AG04449 (cell line): ENCODE results near the gene ARG2.
"Not testable (repeated sequence)": the region's sequence is repeated elsewhere in the genome, so short reads cannot be mapped to it uniquely, and the experiment has no call there.

ENCODE experiments used
- CTCF ChIA-PET: fragments of 350-600 bp; formaldehyde crosslinking; extraction: SDS; loops from one replicate; lab custom pipeline; 2021; ENCODE audit warnings: antibody characterized with exemption; lab: Yijun Ruan, JAX
- POLR2A ChIA-PET: fragments of 400-600, 350-600 bp; formaldehyde crosslinking; extraction: SDS; loops from one replicate; lab custom pipeline; 2020; ENCODE audit warnings: antibody characterized with exemption, inconsistent platforms; lab: Yijun Ruan, JAX
- DNase-seq: peaks from one replicate; pipeline ENCODE4 v3.0.0-alpha.2; 2010; ENCODE audit warnings: low read depth, low spot score
- H3K4me3 ChIP-seq: 2 replicates; pipeline ENCODE4 v1.5.1; 2011; ENCODE audit warnings: low read depth, mild to moderate bottlenecking, control low read depth, low read length
- TF ChIP-seq, protein P1 (sequence below): IDR thresholded peaks from one replicate; pipeline ENCODE4 v1.5.1; 2011; ENCODE audit warnings: mild to moderate bottlenecking, moderate library complexity, low read length, control low read depth, inconsistent platforms; ENCODE audit not compliant: insufficient read depth; ENCODE audit errors: missing control alignments

The ARG2 gene

GRCh38 chr14:67589204-67589770 lies 30.4 kb upstream of the ARG2 start:
- no peak for DNase-seq
- H3K4me3 ChIP-seq = no peak overlapping the region
- POLR2A ChIA-PET = no interaction called here
- TF ChIP-seq, protein P1, sequence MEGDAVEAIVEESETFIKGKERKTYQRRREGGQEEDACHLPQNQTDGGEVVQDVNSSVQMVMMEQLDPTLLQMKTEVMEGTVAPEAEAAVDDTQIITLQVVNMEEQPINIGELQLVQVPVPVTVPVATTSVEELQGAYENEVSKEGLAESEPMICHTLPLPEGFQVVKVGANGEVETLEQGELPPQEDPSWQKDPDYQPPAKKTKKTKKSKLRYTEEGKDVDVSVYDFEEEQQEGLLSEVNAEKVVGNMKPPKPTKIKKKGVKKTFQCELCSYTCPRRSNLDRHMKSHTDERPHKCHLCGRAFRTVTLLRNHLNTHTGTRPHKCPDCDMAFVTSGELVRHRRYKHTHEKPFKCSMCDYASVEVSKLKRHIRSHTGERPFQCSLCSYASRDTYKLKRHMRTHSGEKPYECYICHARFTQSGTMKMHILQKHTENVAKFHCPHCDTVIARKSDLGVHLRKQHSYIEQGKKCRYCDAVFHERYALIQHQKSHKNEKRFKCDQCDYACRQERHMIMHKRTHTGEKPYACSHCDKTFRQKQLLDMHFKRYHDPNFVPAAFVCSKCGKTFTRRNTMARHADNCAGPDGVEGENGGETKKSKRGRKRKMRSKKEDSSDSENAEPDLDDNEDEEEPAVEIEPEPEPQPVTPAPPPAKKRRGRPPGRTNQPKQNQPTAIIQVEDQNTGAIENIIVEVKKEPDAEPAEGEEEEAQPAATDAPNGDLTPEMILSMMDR = no peak
- CTCF ChIA-PET = interaction anchor here (1.2 to 17.5 kb wide), 6 partner anchors 9 to 115 kb away, joined by 3 to 417 read pairs (median 128); partner anchors contain the start of genes PIGH and RDH12

GRCh38 chr14:67593650-67594049 lies 26.1 kb upstream of the ARG2 start:
- H3K4me3 ChIP-seq, POLR2A ChIA-PET, DNase-seq: not testable (repeated sequence)
- CTCF ChIA-PET = interaction anchor here (1.0 kb wide), 1 partner anchor 9 kb away, joined by 3 read pairs; no protein-coding TSS in a partner anchor

DNA sequence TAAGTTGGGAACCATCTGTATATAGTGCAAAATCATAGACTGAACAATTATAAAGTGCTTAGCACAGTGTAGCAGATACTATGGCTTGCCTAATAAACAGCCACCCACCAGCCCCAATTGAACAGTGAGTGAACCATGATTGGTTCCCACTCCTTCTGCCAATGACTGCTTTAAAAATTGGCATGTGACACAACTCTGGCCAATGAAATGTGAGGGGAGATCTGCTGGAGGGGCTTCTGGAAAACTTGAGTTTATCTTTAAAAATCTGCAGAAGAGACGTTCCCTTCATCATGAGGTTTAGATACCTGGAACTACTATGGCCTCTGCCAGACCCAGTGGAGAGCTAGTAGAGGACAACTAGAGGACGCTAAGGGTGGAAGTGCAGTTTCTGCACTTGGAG lies 24.3 kb upstream of the ARG2 start:
- TF ChIP-seq, protein P1 = no peak
- ChIA-PET POLR2A (no interaction called here), CTCF (interaction anchor here (1.2 to 1.8 kb wide), 5 partner anchors 11 to 73 kb away, joined by 3 to 8 read pairs (median 3); no protein-coding TSS in a partner anchor)
- DNase-seq = no peak
- no peak overlapping the region for H3K4me3 ChIP-seq

GRCh38 chr14:67599698-67600561 lies 19.8 kb upstream of the ARG2 start, which contains the start of gene PIGH:
Gene PIGH, minus strand, starts transcription at chr14:67600268. Its CDS starts 65 bp downstream, at chr14:67600203.
- no peak for DNase-seq
- H3K4me3 ChIP-seq = peak within 1 kb of the TSS; percentile 86
- ChIA-PET POLR2A (interaction anchor here (1.1 to 1.5 kb wide), 3 partner anchors 14 to 104 kb away, joined by 3 to 5 read pairs (median 5); no protein-coding TSS in a partner anchor), CTCF (interaction anchor here (0.6 to 5.3 kb wide), 32 partner anchors 10 to 447 kb away, joined by 3 to 46 read pairs (median 5); partner anchors contain the start of genes ARG2 and RDH12)
- TF ChIP-seq, protein P1 = peak; percentile 69

DNA sequence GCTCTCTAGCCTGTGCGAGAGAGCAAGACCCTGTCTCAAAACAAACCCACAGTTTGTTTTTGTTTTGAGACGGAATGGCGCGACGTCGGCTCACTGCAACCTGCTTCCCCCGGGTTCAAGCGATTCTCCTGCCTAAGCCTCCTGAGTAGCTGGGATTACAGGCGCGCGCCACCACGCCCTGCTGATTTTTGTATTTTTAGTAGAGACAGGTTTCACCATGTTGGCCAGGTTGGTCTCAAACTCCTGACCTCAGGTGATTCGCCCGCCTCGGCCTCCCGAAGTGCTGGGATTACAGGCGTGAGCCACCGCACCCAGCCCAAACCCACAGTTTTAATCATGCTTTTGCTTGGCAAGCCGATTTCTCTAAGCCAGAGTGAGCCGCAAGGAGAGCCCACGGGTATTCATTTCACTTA lies 19.2 kb upstream of the ARG2 start:
- DNase-seq = not testable (repeated sequence)
- CTCF ChIA-PET = interaction anchor here (0.6 to 5.3 kb wide), 29 partner anchors 9 to 447 kb away, joined by 3 to 46 read pairs (median 5); partner anchors contain the start of gene RDH12
- POLR2A ChIA-PET = interaction anchor here (1.1 to 1.5 kb wide), 3 partner anchors 15 to 103 kb away, joined by 3 to 5 read pairs (median 5); no protein-coding TSS in a partner anchor
- H3K4me3 ChIP-seq = peak overlapping the region; percentile 86

GRCh38 chr14:67602076-67602475 lies 17.6 kb upstream of the ARG2 start:
- DNase-seq = no peak
- ChIA-PET POLR2A (no interaction called here), CTCF (interaction anchor here (1.0 to 5.3 kb wide), 6 partner anchors 8 to 175 kb away, joined by 5 to 46 read pairs (median 8); no protein-coding TSS in a partner anchor)
- H3K4me3 ChIP-seq = no peak overlapping the region
- TF ChIP-seq, protein P1 = no peak
